Lung (tissue), 12 donors: Measurements from ENCODE around the gene NPC1. TPM values are rescaled to one million over a fixed set of nuclear protein-coding genes. Genes with fewer than 3 reads are reported as not detected.

ENCODE experiments used
- ATAC-seq: fragments of 200-7000 bp; cut with Tn5 transposase; one replicate; pipeline ENCODE4 v1.9.1; 2020; ENCODE audit warnings: moderate number of reproducible peaks; ENCODE audit not compliant: insufficient read depth, low FRiP score
- DNase-seq, 3 donors: peaks; one replicate each; pipeline ENCODE4 v3.0.0-alpha.2; 2013 to 2017
- H3K27ac ChIP-seq, 2 donors: one replicate each; pipeline ENCODE4 v1.5.1; 2013; ENCODE audit warnings: mild to moderate bottlenecking in 2 of 2, moderate library complexity in 2 of 2, control low read depth in 1 of 2, inconsistent platforms in 1 of 2, low read depth in 1 of 2, low read length in 1 of 2
- H3K27me3 ChIP-seq, 3 donors: one replicate each; pipeline ENCODE4 v1.5.1; 2013; ENCODE audit warnings: low read length in 2 of 3; ENCODE audit not compliant: control insufficient read depth in 3 of 3, insufficient read depth in 3 of 3
- H3K36me3 ChIP-seq, 4 donors: one replicate each; pipeline ENCODE4 v1.5.1; 2013; ENCODE audit warnings: low read length in 4 of 4, mild to moderate bottlenecking in 1 of 4, moderate library complexity in 1 of 4; ENCODE audit not compliant: control insufficient read depth in 4 of 4, insufficient read depth in 4 of 4
- H3K4me1 ChIP-seq, 5 donors: one replicate each; pipeline ENCODE4 v1.5.1; 2013; ENCODE audit warnings: low read length in 5 of 5, mild to moderate bottlenecking in 2 of 5, moderate library complexity in 1 of 5; ENCODE audit not compliant: control insufficient read depth in 5 of 5, insufficient read depth in 5 of 5
- H3K4me3 ChIP-seq: one replicate; pipeline ENCODE4 v1.5.1; 2013; ENCODE audit warnings: mild to moderate bottlenecking, control low read depth, moderate library complexity
- H3K9ac ChIP-seq, 2 donors: one replicate each; pipeline ENCODE4 v1.5.1; 2013; ENCODE audit warnings: low read length in 2 of 2, control low read depth in 1 of 2; ENCODE audit not compliant: insufficient read depth in 1 of 2
- H3K9me3 ChIP-seq, 4 donors: one replicate each; pipeline ENCODE4 v1.5.1; 2013; ENCODE audit warnings: low read length in 3 of 4, mild to moderate bottlenecking in 1 of 4, moderate library complexity in 1 of 4; ENCODE audit not compliant: control insufficient read depth in 4 of 4, insufficient read depth in 3 of 4
- CTCF ChIP-seq: IDR thresholded peaks from 2 replicates; pipeline ENCODE4 v1.5.1; 2012; ENCODE audit warnings: mild to moderate bottlenecking; ENCODE audit errors: control extremely low read depth, extremely low read depth
- WGBS, 2 donors: extraction: QIAGEN DNeasy Blood & Tissue Kit; methylation state at CpG; one replicate each; pipeline ENCODE4 v1.1.7; 2013; 5-methylcytosine and 5-hydroxymethylcytosine counted together
- polyA plus RNA-seq, 2 donors: library from polyadenylated mRNA; stranded (reverse); fragments of 200-250 nt; gene quantifications; one replicate each; pipeline ENCODE4 v1.2.1, GENCODE V29; 2013
- total RNA-seq, 2 donors: library from RNA; depleted of rRNA in 1 of 2; stranded (reverse); fragments of >200 nt in 1 of 2; gene quantifications; one replicate each; pipeline ENCODE4 v1.2.1, GENCODE V29; 2014 to 2021
- donor health status: control.
- donor health status: control.
- donor health status: Bipolar disorder and iron deficiency.
- donor health status: healthy.
- donor health status: DM: yes; HTN: yes; CAD: no.

NPC1 gene
- total and polyA plus RNA-seq, 4 donors: 47.7 to 143 (median 73.0) TPM

- WGBS, 2 donors: 56 to 73% methylated on average over 5 of the region's 5 CpGs
- no peak overlapping the region for H3K4me3 ChIP-seq
- DNase-seq: peak in 2 of 3 donors; percentile 21 to 42
- H3K36me3 ChIP-seq: peaks cover 0 to 21% (median 10%) of the 10 kb centered on the region in 4 donors
- ATAC-seq: no peak
- no peaks in the 10 kb centered on the region for H3K27me3 ChIP-seq
- H3K9me3 ChIP-seq: no peaks in the 10 kb centered on the region
- H3K27ac ChIP-seq: peak overlapping the region in 1 of 2 donors; percentile 89
- no peak overlapping the region for H3K9ac ChIP-seq
- peaks cover 0 to 20% (median 6%) of the 10 kb centered on the region in 5 donors for H3K4me1 ChIP-seq
- TF ChIP-seq CTCF: no peak
Measured at GRCh38 chr18:23574611-23575308, 11.5 kb downstream of the NPC1 start.

GRCh38 chr18:23573626-23574431, 12.5 kb downstream of the NPC1 start:
- peaks cover 6 to 17% (median 9%) of the 10 kb centered on the region in 5 donors for H3K4me1 ChIP-seq

GRCh38 chr18:23573020-23573419, 13.3 kb downstream of the NPC1 start:
- TF ChIP-seq CTCF: no peak
- Histone ChIP-seq H3K27me3 (no peaks in the 10 kb centered on the region), H3K4me3 (no peak overlapping the region), H3K36me3 (peaks cover 0 to 29% (median 11%) of the 10 kb centered on the region in 4 donors), H3K9ac (no peak overlapping the region), H3K9me3 (no peaks in the 10 kb centered on the region), H3K27ac (peak overlapping the region in 1 of 2 donors; percentile 20), H3K4me1 (peaks cover 4 to 25% (median 14%) of the 10 kb centered on the region in 5 donors)
- ATAC-seq (no peak), DNase-seq (no peak)
- WGBS, 2 donors: 80 to 85% methylated on average over 4 of the region's 4 CpGs

More at GRCh38 chr18:23573626-23574431, 12.5 kb downstream of the NPC1 start:
- ATAC-seq: peak; percentile 78
- DNase-seq: peak in 1 of 3 donors; percentile 29
- H3K9ac ChIP-seq: no peak overlapping the region
- peaks cover 0 to 22% (median 10%) of the 10 kb centered on the region in 4 donors for H3K36me3 ChIP-seq
- 37 to 45% methylated on average over 6 of the region's 6 CpGs for WGBS, 2 donors
- H3K9me3 ChIP-seq: no peaks in the 10 kb centered on the region
- peak overlapping the region in 1 of 2 donors; percentile 89 for H3K27ac ChIP-seq
- no peaks in the 10 kb centered on the region for H3K27me3 ChIP-seq
- no peak for TF ChIP-seq CTCF
- no peak overlapping the region for H3K4me3 ChIP-seq
